SK-N-MC (cell line): ENCODE data around the gene C19orf73.

Source experiments
- DNase-seq: peaks from one replicate; pipeline ENCODE4 v3.0.0-alpha.2; 2011; ENCODE audit warnings: low read depth, low spot score
- H3K27ac ChIP-seq: fragments of 200-600 bp; sonication (generic); 2 replicates; pipeline ENCODE4 v1.5.1; 2016; ENCODE audit warnings: mixed run types
- H3K36me3 ChIP-seq: fragments of 200-600 bp; sonication (generic); 2 replicates; pipeline ENCODE4 v1.6.1; 2017; ENCODE audit warnings: antibody characterized with exemption, low read length, mixed read lengths; ENCODE audit not compliant: insufficient read depth
- H3K4me3 ChIP-seq: fragments of 200-600 bp; sonication (generic); 2 replicates; pipeline ENCODE4 v1.5.1; 2016
- H3K9ac ChIP-seq: fragments of 200-600 bp; sonication (generic); 2 replicates; pipeline ENCODE4 v1.8.0; 2017; ENCODE audit warnings: mixed run types, mixed read lengths; ENCODE audit not compliant: insufficient read length
- H3K9me3 ChIP-seq: fragments of 200-600 bp; sonication (generic); 2 replicates; pipeline ENCODE4 v1.6.1; 2017; ENCODE audit warnings: low read depth, mild to moderate bottlenecking, antibody characterized with exemption, low read length, moderate library complexity, mixed read lengths
- EZH2 ChIP-seq: fragments of 200-600 bp; sonication (generic); IDR thresholded peaks from one replicate; pipeline ENCODE4 v1.6.1; 2017; ENCODE audit warnings: antibody characterized with exemption
- FOXP2 ChIP-seq: optimal IDR thresholded peaks from 2 replicates; pipeline ENCODE3; 2011; ENCODE audit warnings: mild to moderate bottlenecking, moderate library complexity; ENCODE audit not compliant: insufficient read depth; ENCODE audit errors: extremely low read length, control extremely low read depth
- POLR2AphosphoS5 ChIP-seq: IDR thresholded peaks from 2 replicates; pipeline ENCODE4 v1.6.1; 2012; ENCODE audit warnings: mild to moderate bottlenecking, low read depth, low read length, borderline replicate concordance

Gene C19orf73

DNA sequence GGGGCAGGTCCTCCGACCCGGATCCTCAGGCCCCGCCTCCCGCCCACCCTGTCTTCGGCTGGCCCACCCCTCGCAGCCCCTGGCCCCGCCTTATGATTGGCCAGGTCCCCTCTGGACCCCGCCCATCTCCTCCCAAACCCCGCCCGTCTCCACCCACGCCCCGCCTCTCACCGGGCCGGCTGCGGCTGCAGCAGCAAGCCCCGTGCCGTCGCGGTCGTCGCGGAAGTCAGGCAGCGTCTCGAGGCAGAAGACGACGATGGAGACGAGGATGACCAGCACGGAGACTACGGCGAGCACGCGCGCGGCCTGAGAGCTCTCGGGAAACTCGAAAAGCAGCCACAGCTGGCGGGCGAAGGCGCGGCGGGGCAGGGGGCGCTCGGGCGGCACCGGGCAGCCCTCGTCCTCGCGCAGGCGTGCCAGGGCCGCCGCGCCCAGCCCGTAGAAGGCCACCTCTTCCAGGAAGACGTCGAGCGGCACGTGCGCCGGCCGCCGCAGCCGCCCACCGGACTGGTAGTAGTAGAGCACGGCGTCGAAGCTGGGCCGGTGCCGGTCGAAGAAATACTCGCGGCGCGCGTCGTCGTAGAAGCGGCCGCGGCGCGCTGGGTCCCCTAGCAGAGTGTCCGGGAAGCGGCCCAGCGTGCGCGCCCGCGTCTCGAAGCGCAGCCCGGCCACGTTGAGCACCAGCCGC lies 46.9 kb downstream of the C19orf73 start:
- H3K4me3 ChIP-seq: peak overlapping the region; percentile 80
- H3K9ac ChIP-seq: no peak overlapping the region
- no peaks in the 10 kb centered on the region for H3K36me3 ChIP-seq
- DNase-seq: no peak
- no peak overlapping the region for H3K27ac ChIP-seq
- TF ChIP-seq EZH2 (no peak), FOXP2 (no peak), POLR2AphosphoS5 (peak; percentile 70; the same call in 1 of the 2 replicates)
- no peaks in the 10 kb centered on the region for H3K9me3 ChIP-seq

DNA sequence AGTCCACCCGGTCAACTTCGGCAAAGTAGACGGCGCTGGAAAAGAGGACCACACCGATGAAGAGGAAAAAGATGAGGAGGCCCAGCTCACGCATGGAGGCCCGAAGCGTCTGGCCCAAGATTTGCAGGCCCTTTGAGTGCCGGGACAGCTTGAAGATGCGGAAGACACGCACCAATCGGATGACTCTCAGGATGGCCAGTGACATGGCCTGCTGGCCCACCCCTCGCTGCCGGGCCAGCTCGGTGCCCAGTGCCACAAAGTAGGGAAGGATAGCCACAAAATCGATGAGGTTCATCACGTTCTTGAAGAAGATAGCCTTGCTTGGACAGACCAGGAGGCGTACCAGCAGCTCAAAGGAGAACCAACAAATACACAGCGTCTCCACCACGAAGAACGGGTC lies 48.5 kb downstream of the C19orf73 start:
- Histone ChIP-seq H3K27ac (no peak overlapping the region), H3K9me3 (no peaks in the 10 kb centered on the region), H3K9ac (no peak overlapping the region), H3K4me3 (no peak overlapping the region), H3K36me3 (no peaks in the 10 kb centered on the region)
- TF ChIP-seq POLR2AphosphoS5 (no peak), EZH2 (no peak), FOXP2 (no peak)
- no peak for DNase-seq

- Histone ChIP-seq H3K36me3 (no peaks in the 10 kb centered on the region), H3K4me3 (no peak overlapping the region), H3K9me3 (no peaks in the 10 kb centered on the region), H3K9ac (no peak overlapping the region), H3K27ac (no peak overlapping the region)
- no peak for DNase-seq
- TF ChIP-seq POLR2AphosphoS5 (no peak), EZH2 (no peak), FOXP2 (no peak)
These were observed 49.9 kb downstream of the C19orf73 start for GRCh38 chr19:49069026-49069425.
